ENCODE results near the gene FAM83C.

FAM83C gene

GRCh38 chr20:35291654-35292503 is at the start of gene FAM83C:
Gene FAM83C (minus strand): TSS chr20:35292425. CDS start chr20:35292304, 121 bp downstream.
- no peaks in the 10 kb centered on the region for H3K4me1 Mint-ChIP-seq (ENCODE audit: low read depth)
- no peak within 1 kb of the TSS for H3K27ac Mint-ChIP-seq
- no peaks in the 10 kb centered on the region for H3K36me3 Mint-ChIP-seq (ENCODE audit: low read depth)
- H3K4me3 Mint-ChIP-seq = no peak within 1 kb of the TSS
- peaks cover 7% of the 10 kb centered on the region for H3K27me3 Mint-ChIP-seq
- no peaks in the 10 kb centered on the region for H3K9me3 Mint-ChIP-seq
- intact Hi-C loops (cut with micrococcal nuclease) = no loop called here

GRCh38 chr20:35341366-35342028 is 49.3 kb upstream of the FAM83C start:
- no peaks in the 10 kb centered on the region for H3K27me3 Mint-ChIP-seq
- no peaks in the 10 kb centered on the region for H3K9me3 Mint-ChIP-seq
- H3K4me3 Mint-ChIP-seq = no peak overlapping the region
- H3K36me3 Mint-ChIP-seq (ENCODE audit: low read depth) = peaks cover 68% of the 10 kb centered on the region
- no peak overlapping the region for H3K27ac Mint-ChIP-seq
- H3K4me1 Mint-ChIP-seq (ENCODE audit: low read depth) = peaks cover 13% of the 10 kb centered on the region
- intact Hi-C loops (cut with micrococcal nuclease) = no loop called here

DNA sequence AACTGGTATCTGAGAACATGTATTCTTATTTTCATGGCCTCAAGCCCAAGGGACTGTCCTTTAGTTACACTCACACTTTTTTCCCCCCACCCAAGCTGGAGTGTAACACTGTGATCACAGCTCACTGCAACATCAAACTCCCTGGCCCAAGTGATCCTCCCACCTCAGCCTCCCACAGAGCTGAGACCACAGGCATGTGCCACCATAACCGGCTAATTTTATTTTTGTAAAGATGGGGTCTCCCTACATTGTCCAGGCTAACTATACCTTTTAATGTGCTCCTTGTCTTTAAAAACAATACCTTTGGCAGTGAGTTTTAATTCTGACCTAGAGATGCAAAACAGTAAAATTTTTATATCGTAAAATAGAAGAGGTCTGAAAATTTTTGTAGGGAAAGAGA is 48.2 kb upstream of the FAM83C start:
- no peak overlapping the region for H3K27ac Mint-ChIP-seq
- H3K4me1 Mint-ChIP-seq (ENCODE audit: low read depth) = peaks cover 13% of the 10 kb centered on the region
- intact Hi-C loops (cut with micrococcal nuclease) = no loop called here
- no peaks in the 10 kb centered on the region for H3K9me3 Mint-ChIP-seq
- peaks cover 57% of the 10 kb centered on the region for H3K36me3 Mint-ChIP-seq (ENCODE audit: low read depth)
- H3K4me3 Mint-ChIP-seq = no peak overlapping the region
- H3K27me3 Mint-ChIP-seq = no peaks in the 10 kb centered on the region

DNA sequence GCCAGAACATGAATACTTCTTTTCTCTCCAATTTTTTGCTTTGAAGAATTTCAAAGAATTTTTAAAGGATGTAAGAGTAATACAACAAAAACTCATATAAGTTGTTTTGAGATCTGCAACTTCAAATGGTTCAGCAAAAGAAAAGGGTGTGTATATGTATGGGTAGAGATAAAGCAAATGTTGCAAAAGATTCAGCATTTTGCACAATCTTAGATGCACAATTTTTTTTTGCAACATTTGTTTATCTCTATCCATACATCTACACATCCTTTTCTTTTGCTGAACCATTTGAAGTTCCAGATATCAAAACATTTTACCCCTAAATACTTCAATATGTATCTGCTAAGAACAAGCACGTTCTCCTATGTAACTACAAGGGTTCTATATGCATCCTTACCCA is 47.4 kb upstream of the FAM83C start:
- intact Hi-C loops (cut with micrococcal nuclease) = no loop called here
- Mint-ChIP-seq H3K36me3 (ENCODE audit: low read depth) (peaks cover 49% of the 10 kb centered on the region), H3K27me3 (no peaks in the 10 kb centered on the region)

DNA sequence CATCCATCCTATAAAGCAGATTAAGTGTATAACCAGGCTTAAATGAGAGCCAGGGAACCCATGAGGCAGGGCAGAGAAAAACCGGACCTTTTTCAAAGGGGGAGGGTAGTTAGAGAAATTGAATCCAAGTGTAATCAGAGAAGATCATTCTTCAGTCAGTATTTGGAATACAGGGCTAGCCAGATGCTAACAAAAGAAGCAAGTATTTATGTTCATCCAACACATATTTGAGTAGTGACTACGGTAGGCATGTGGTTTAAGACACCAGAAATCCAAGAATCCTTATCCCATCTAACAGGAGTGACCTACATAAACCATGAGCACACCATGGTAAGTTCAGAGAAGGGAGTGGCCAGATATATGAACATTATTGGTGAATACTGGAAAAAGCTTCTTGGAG is 46.8 kb upstream of the FAM83C start:
- Mint-ChIP-seq H3K27me3 (no peaks in the 10 kb centered on the region), H3K36me3 (ENCODE audit: low read depth) (peaks cover 45% of the 10 kb centered on the region), H3K9me3 (no peaks in the 10 kb centered on the region), H3K4me1 (ENCODE audit: low read depth) (peaks cover under 1% of the 10 kb centered on the region), H3K27ac (no peak overlapping the region), H3K4me3 (no peak overlapping the region)
- intact Hi-C loops (cut with micrococcal nuclease) = no loop called here

More for the DNA sequence above, 47.4 kb upstream of the FAM83C start:
- Mint-ChIP-seq H3K4me1 (ENCODE audit: low read depth) (peaks cover 6% of the 10 kb centered on the region), H3K27ac (no peak overlapping the region), H3K4me3 (no peak overlapping the region), H3K9me3 (no peaks in the 10 kb centered on the region)

GRCh38 chr20:35334311-35335101 is 42.3 kb upstream of the FAM83C start:
- Mint-ChIP-seq H3K27ac (no peak overlapping the region), H3K9me3 (no peaks in the 10 kb centered on the region), H3K4me1 (ENCODE audit: low read depth) (peaks cover 3% of the 10 kb centered on the region), H3K36me3 (ENCODE audit: low read depth) (peaks cover 7% of the 10 kb centered on the region), H3K27me3 (no peaks in the 10 kb centered on the region), H3K4me3 (no peak overlapping the region)
- intact Hi-C loops (cut with micrococcal nuclease) = no loop called here

- peaks cover 7% of the 10 kb centered on the region for H3K36me3 Mint-ChIP-seq (ENCODE audit: low read depth)
- no peak overlapping the region for H3K27ac Mint-ChIP-seq
- no peaks in the 10 kb centered on the region for H3K9me3 Mint-ChIP-seq
- H3K27me3 Mint-ChIP-seq = no peaks in the 10 kb centered on the region
- H3K4me3 Mint-ChIP-seq = no peak overlapping the region
- intact Hi-C loops (cut with micrococcal nuclease) = no loop called here
- peaks cover 12% of the 10 kb centered on the region for H3K4me1 Mint-ChIP-seq (ENCODE audit: low read depth)
These were observed 41.4 kb upstream of the FAM83C start for GRCh38 chr20:35333606-35334005.

DNA sequence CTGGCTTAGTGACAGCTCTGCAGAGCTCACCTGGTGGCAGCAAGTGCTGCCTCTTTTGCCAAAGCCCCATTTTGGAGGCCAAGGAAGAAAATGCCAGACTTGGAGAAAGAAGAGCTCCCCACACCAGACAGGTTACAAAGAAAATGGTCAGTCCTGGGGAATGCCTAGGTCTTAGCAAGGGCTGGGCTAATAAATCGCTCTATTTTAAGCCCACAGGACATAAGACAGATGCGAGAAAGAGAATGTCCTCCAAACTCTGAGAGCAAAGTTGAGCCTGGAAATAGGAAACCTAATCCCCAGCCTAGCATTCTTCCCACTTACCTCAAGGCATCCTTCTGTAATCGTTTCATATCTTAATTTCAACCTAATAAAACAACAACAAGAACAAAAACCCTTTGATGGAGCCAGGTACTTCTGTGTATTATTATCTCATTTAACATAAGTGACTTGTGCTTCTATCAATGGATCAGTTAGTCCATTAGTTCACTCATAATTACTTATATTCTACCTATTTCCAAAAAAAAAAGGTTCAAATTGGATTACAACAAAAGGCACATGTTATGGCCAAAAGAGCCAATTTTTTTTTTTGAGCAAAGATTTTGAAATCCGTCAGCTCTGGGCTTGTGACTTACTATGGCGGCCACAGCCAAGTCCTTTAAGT is 40.4 kb upstream of the FAM83C start:
- Mint-ChIP-seq H3K4me3 (no peak overlapping the region), H3K27ac (no peak overlapping the region)
- intact Hi-C loops (cut with micrococcal nuclease) = no loop called here

DNA sequence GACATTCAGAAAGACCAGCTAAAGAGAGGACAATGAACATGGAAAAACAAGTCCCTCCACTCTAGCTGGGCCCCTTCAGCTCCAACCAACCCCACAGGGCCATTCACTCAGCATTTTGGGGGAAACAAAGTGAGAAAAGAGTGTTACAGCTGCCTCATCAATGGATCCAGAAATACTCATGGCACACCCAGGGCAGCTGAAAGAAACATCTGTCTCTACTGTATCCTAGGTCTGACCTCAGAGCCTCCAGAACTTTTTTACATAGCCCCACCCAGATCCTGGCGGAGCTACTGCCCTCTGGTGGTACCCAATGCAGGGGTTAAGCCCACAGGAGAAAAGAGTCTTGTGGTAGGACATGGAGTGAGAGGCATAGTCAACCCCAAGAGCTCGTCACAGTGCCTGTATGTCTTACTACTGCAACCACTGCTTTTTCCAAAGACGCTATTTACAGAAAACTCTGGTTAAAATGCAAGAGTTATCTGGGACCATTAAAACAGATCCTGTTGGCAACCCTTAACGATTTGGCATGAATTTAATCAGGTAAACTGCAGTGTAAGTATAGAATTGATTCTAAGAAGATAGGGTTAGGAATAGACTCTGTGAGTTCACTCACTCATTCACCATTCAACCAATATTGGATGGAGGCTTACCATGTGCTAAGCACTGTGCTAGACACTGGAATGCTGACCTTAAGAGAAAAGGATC is 37.4 kb upstream of the FAM83C start:
- peak overlapping the region; percentile 54 for H3K27ac Mint-ChIP-seq
- H3K4me1 Mint-ChIP-seq (ENCODE audit: low read depth) = peaks cover 35% of the 10 kb centered on the region
- no peaks in the 10 kb centered on the region for H3K27me3 Mint-ChIP-seq
- H3K4me3 Mint-ChIP-seq = no peak overlapping the region
- no peaks in the 10 kb centered on the region for H3K36me3 Mint-ChIP-seq (ENCODE audit: low read depth)
- no peaks in the 10 kb centered on the region for H3K9me3 Mint-ChIP-seq
- intact Hi-C loops (cut with micrococcal nuclease) = loop anchor here (1.0 kb wide), 1 partner anchor 25 kb away; no protein-coding TSS in a partner anchor

More for the DNA sequence above, 40.4 kb upstream of the FAM83C start:
- H3K36me3 Mint-ChIP-seq (ENCODE audit: low read depth) = peaks cover 2% of the 10 kb centered on the region
- no peaks in the 10 kb centered on the region for H3K9me3 Mint-ChIP-seq
- H3K27me3 Mint-ChIP-seq = no peaks in the 10 kb centered on the region
- peaks cover 18% of the 10 kb centered on the region for H3K4me1 Mint-ChIP-seq (ENCODE audit: low read depth)

GRCh38 chr20:35328689-35329088 is 36.5 kb upstream of the FAM83C start:
- H3K36me3 Mint-ChIP-seq (ENCODE audit: low read depth) = no peaks in the 10 kb centered on the region
- peak overlapping the region; percentile 54 for H3K27ac Mint-ChIP-seq
- H3K4me3 Mint-ChIP-seq = no peak overlapping the region
- peaks cover 39% of the 10 kb centered on the region for H3K4me1 Mint-ChIP-seq (ENCODE audit: low read depth)
- no peaks in the 10 kb centered on the region for H3K9me3 Mint-ChIP-seq
- intact Hi-C loops (cut with micrococcal nuclease) = loop anchor here (1.0 kb wide), 1 partner anchor 24 kb away; no protein-coding TSS in a partner anchor
- no peaks in the 10 kb centered on the region for H3K27me3 Mint-ChIP-seq

DNA sequence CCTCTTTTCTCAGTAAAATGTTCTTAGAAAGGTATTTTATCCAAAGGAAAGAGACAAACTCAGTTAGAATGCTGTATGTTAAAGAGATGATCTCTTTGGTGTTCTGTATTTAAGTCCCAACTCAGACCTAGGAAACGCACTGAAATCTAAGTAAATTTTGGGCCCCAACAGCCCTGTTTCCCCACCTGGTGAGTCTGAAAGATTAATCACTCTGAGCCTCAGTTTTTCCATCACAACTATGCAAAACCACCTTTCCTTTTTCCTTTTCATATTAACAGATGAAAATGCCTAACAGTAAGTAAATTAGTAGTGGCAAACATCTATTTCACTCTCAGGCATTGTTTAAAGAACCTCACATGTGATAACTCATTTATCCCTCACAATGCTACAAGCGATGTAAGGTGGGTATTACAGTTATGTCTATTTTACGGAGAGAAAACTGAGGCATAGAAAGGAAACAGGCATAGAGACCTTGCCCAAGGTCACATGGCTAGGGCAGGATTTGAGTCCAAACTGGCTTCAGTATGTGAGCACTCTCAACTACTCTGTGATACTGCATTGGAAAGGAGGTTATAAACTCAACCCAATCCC is 36.0 kb upstream of the FAM83C start:
- H3K4me3 Mint-ChIP-seq = no peak overlapping the region
- no peaks in the 10 kb centered on the region for H3K36me3 Mint-ChIP-seq (ENCODE audit: low read depth)
- no peaks in the 10 kb centered on the region for H3K27me3 Mint-ChIP-seq
- intact Hi-C loops (cut with micrococcal nuclease) = no loop called here
- H3K4me1 Mint-ChIP-seq (ENCODE audit: low read depth) = peaks cover 39% of the 10 kb centered on the region
- H3K9me3 Mint-ChIP-seq = no peaks in the 10 kb centered on the region
- peak overlapping the region; percentile 54 for H3K27ac Mint-ChIP-seq

- Mint-ChIP-seq H3K27me3 (no peaks in the 10 kb centered on the region), H3K4me1 (ENCODE audit: low read depth) (peaks cover 39% of the 10 kb centered on the region), H3K9me3 (no peaks in the 10 kb centered on the region), H3K27ac (peak overlapping the region; percentile 25), H3K36me3 (ENCODE audit: low read depth) (no peaks in the 10 kb centered on the region), H3K4me3 (no peak overlapping the region)
- intact Hi-C loops (cut with micrococcal nuclease) = no loop called here
These were observed 35.1 kb upstream of the FAM83C start for GRCh38 chr20:35327074-35327976.

Measured in dendritic cell treated with granulocyte-macrophage colony-stimulating factor and Interleukin-4, amounts not matched to agents 40 ng/mL and 50 ng/mL, for 4 days (primary cell).